HG03354 (cell line): Measurements from ENCODE around the gene HBM.
"Not testable (repeated sequence)": the region's sequence is repeated elsewhere in the genome, so short reads cannot be mapped to it uniquely, and the experiment has no call there.

ENCODE experiments used
- ATAC-seq: cut with Tn5 transposase; IDR thresholded peaks from one replicate; pipeline ENCODE4 v1.9.1; 2021; ENCODE audit warnings: mild to moderate bottlenecking; ENCODE audit not compliant: unreplicated experiment, poor library complexity, severe bottlenecking

HBM gene

GRCh38 chr16:180101-180675 lies 14.4 kb downstream of the HBM start, which contains the start of gene HBQ1:
Gene HBQ1, plus strand, starts transcription at chr16:180459. Its CDS starts 28 bp downstream, at chr16:180487.
- no peak for ATAC-seq

- ATAC-seq = peak; percentile 53
Observed at GRCh38 chr16:180681-181564, 15.1 kb downstream of the HBM start.

- ATAC-seq = no peak
Observed at GRCh38 chr16:181565-182021, 15.8 kb downstream of the HBM start.

- ATAC-seq = no peak
Observed at GRCh38 chr16:183005-183404, 17.2 kb downstream of the HBM start.

- ATAC-seq = no peak
Observed at GRCh38 chr16:185213-185612, 19.4 kb downstream of the HBM start.

GRCh38 chr16:185691-186090 lies 19.9 kb downstream of the HBM start:
- no peak for ATAC-seq

GRCh38 chr16:187330-187729 lies 21.6 kb downstream of the HBM start:
- no peak for ATAC-seq

GRCh38 chr16:188674-189073 lies 22.9 kb downstream of the HBM start:
- no peak for ATAC-seq

- no peak for ATAC-seq
Observed at GRCh38 chr16:189604-190186, 23.9 kb downstream of the HBM start.

- no peak for ATAC-seq
Observed at GRCh38 chr16:191831-192230, 26.1 kb downstream of the HBM start.

- no peak for ATAC-seq
Observed at GRCh38 chr16:192686-193085, 26.9 kb downstream of the HBM start.

GRCh38 chr16:193441-193840 lies 27.7 kb downstream of the HBM start:
- ATAC-seq = no peak

- ATAC-seq = no peak
Observed at GRCh38 chr16:194516-194915, 28.7 kb downstream of the HBM start.

GRCh38 chr16:200388-200787 lies 34.6 kb downstream of the HBM start:
- ATAC-seq = no peak

- no peak for ATAC-seq
Observed at GRCh38 chr16:203246-203645, 37.5 kb downstream of the HBM start.

GRCh38 chr16:204046-204445 lies 38.3 kb downstream of the HBM start:
- not testable (repeated sequence) for ATAC-seq

- not testable (repeated sequence) for ATAC-seq
Observed at GRCh38 chr16:209359-209758, 43.6 kb downstream of the HBM start.

- ATAC-seq = not testable (repeated sequence)
Observed at GRCh38 chr16:211631-212180, 45.9 kb downstream of the HBM start.

GRCh38 chr16:212999-213398 lies 47.2 kb downstream of the HBM start:
- ATAC-seq = no peak
